Liver (tissue), 3 donors: ENCODE results near the gene GHRHR.

Experiments used
- EGR1 ChIP-seq, 2 donors: IDR thresholded peaks; 2 replicates each; pipeline ENCODE4 v1.6.1; 2016 to 2018; ENCODE audit warnings: antibody characterized with exemption in 2 of 2, low read depth in 2 of 2
- FOXA1 ChIP-seq: IDR thresholded peaks from 2 replicates; pipeline ENCODE4 v1.6.1; 2016; ENCODE audit warnings: antibody characterized with exemption
- HNF4G ChIP-seq: IDR thresholded peaks from 2 replicates; pipeline ENCODE4 v1.6.1; 2016; ENCODE audit warnings: antibody characterized with exemption
- JUND ChIP-seq, 2 donors: IDR thresholded peaks; 2 replicates each; pipeline ENCODE4 v1.6.1; 2016; ENCODE audit warnings: antibody characterized with exemption in 2 of 2
- RAD21 ChIP-seq, 2 donors: IDR thresholded peaks; 2 replicates each; pipeline ENCODE4 v1.6.1; 2016; ENCODE audit warnings: antibody characterized with exemption in 2 of 2, mild to moderate bottlenecking in 2 of 2
- RXRA ChIP-seq, 2 donors: IDR thresholded peaks; 2 replicates each; pipeline ENCODE4 v1.6.1; 2017 to 2018; ENCODE audit warnings: antibody characterized with exemption in 2 of 2, mild to moderate bottlenecking in 1 of 2
- SP1 ChIP-seq: IDR thresholded peaks from 2 replicates; pipeline ENCODE4 v1.6.1; 2018; ENCODE audit warnings: antibody characterized with exemption, mild to moderate bottlenecking
- TAF1 ChIP-seq: conservative IDR thresholded peaks from 2 replicates; pipeline ENCODE4 v1.6.1; 2016; ENCODE audit warnings: antibody characterized with exemption, mild to moderate bottlenecking
- YY1 ChIP-seq: IDR thresholded peaks from 2 replicates; pipeline ENCODE4 v1.6.1; 2016; ENCODE audit warnings: antibody characterized with exemption, mild to moderate bottlenecking
- TF ChIP-seq, protein P1 (sequence below): IDR thresholded peaks from 2 replicates; pipeline ENCODE4 v1.6.1; 2016; ENCODE audit warnings: antibody characterized with exemption
- TF ChIP-seq, protein P2 (sequence below): fragments of 150-350 bp; IDR thresholded peaks from 2 replicates; pipeline ENCODE4 v1.5.1; 2017; ENCODE audit warnings: improper control_type of control experiment, low read depth, low read length; ENCODE audit not compliant: missing input control
- TF ChIP-seq, protein P3 (sequence below): IDR thresholded peaks from 2 replicates; pipeline ENCODE4 v1.6.1; 2016; ENCODE audit warnings: antibody characterized with exemption
- donor health status: healthy.
- donor health status: healthy.

DNA sequence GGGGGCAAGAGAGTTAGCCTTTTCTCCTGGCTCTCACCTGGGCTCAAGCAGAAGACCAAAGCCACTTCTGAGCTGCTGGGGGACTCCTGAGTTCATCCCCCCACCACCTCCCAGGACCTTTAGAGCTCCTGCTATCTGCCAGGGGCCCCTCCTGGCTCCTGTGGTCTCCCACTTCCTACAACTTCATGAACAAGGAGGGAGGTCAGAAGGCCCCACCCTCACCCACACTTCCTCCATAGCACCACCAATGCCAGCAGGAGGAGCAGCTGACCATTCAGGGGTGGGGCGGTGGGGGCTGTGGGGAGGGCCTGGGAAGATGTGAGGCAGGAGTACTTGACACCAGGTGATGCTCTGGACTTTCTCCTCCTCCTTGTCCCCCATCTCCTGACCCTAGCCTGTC lies 55.8 kb downstream of the GHRHR start:
- TF ChIP-seq RAD21 (IDR thresholded peaks at IDR 0.05) (no peak), RXRA (IDR thresholded peaks at IDR 0.05) (no peak), TAF1 (no peak), SP1 (no peak), EGR1 (IDR thresholded peaks at IDR 0.05; ENCODE audit: low read depth in 2 of 2) (no peak), HNF4G (no peak), JUND (IDR thresholded peaks at IDR 0.05) (no peak), FOXA1 (no peak), YY1 (no peak)
- TF ChIP-seq, protein P1, sequence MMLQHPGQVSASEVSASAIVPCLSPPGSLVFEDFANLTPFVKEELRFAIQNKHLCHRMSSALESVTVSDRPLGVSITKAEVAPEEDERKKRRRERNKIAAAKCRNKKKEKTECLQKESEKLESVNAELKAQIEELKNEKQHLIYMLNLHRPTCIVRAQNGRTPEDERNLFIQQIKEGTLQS: no peak
- TF ChIP-seq, protein P2, sequence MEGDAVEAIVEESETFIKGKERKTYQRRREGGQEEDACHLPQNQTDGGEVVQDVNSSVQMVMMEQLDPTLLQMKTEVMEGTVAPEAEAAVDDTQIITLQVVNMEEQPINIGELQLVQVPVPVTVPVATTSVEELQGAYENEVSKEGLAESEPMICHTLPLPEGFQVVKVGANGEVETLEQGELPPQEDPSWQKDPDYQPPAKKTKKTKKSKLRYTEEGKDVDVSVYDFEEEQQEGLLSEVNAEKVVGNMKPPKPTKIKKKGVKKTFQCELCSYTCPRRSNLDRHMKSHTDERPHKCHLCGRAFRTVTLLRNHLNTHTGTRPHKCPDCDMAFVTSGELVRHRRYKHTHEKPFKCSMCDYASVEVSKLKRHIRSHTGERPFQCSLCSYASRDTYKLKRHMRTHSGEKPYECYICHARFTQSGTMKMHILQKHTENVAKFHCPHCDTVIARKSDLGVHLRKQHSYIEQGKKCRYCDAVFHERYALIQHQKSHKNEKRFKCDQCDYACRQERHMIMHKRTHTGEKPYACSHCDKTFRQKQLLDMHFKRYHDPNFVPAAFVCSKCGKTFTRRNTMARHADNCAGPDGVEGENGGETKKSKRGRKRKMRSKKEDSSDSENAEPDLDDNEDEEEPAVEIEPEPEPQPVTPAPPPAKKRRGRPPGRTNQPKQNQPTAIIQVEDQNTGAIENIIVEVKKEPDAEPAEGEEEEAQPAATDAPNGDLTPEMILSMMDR: no peak
- TF ChIP-seq, protein P3, sequence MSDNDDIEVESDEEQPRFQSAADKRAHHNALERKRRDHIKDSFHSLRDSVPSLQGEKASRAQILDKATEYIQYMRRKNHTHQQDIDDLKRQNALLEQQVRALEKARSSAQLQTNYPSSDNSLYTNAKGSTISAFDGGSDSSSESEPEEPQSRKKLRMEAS: no peak
